NCI-H1092 (cell line): ENCODE results near the gene SYT8.
"Not testable (repeated sequence)": the region's sequence is repeated elsewhere in the genome, so short reads cannot be mapped to it uniquely, and the experiment has no call there.

ENCODE experiments used
- DNase-seq: peaks from one replicate; lab custom pipeline; 2025; lab: John Stamatoyannopoulos, UW

The SYT8 gene

GRCh38 chr11:1873813-1874150 is 39.0 kb downstream of the SYT8 start:
- DNase-seq: not testable (repeated sequence)

DNA sequence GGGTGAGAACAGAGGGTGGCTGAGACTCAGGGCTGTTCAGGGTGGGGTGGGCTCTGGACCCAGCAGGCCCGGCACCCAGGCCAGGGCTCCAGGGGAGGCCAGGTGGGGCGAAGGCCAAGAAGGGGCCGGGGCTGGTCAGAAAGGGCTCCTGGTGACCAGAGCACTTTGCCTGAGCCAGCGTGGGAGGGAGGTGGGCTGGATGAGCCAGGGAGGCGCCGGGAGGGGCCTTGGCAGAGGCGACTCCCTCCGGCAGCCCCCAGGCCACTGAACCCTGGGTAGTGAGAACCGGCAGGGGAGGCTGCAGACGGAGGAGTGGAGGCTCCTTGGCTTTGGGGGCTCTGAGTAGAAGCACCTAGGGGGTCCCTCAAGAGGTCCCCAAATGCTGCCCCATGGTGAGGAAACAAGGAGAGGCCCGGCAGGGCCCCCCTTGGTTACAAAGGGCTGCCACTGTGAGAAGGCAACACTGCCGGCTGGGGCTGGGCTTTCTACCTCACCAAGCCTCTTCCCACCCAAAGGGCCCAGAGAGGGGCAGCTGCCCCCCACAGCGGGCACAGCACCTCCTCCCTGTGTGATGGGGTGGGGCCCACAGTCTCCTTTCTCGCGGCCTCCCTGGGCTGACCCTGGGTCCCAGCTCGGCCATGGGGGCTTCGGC is 39.8 kb downstream of the SYT8 start:
- DNase-seq: not testable (repeated sequence)

GRCh38 chr11:1875093-1875850 is 40.5 kb downstream of the SYT8 start:
- peak; percentile 17 for DNase-seq

DNA sequence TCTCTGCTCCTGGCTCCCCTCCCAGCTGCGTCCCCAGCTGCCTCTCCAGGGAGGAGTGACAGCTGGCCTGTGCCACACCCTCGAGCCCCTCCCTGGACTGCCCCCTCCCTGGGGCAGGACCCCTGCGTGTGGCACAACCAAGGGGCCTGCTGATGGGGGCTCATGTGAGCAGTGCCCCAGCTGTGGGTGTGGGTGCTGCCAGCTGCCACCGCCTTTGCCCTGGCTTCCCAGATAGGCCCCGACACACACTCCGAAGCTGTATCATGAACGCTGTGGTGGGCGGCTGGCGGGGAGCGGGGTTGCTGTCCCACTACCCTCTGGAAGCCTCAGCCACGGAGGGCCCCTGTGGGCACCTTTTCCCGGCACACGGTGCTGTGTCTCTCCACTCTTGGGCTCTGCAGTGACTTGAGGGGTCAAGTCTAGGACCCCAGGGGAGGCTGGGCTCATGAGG is 41.1 kb downstream of the SYT8 start:
- DNase-seq: not testable (repeated sequence)

GRCh38 chr11:1876361-1877063 is 41.7 kb downstream of the SYT8 start:
- DNase-seq: no peak

DNA sequence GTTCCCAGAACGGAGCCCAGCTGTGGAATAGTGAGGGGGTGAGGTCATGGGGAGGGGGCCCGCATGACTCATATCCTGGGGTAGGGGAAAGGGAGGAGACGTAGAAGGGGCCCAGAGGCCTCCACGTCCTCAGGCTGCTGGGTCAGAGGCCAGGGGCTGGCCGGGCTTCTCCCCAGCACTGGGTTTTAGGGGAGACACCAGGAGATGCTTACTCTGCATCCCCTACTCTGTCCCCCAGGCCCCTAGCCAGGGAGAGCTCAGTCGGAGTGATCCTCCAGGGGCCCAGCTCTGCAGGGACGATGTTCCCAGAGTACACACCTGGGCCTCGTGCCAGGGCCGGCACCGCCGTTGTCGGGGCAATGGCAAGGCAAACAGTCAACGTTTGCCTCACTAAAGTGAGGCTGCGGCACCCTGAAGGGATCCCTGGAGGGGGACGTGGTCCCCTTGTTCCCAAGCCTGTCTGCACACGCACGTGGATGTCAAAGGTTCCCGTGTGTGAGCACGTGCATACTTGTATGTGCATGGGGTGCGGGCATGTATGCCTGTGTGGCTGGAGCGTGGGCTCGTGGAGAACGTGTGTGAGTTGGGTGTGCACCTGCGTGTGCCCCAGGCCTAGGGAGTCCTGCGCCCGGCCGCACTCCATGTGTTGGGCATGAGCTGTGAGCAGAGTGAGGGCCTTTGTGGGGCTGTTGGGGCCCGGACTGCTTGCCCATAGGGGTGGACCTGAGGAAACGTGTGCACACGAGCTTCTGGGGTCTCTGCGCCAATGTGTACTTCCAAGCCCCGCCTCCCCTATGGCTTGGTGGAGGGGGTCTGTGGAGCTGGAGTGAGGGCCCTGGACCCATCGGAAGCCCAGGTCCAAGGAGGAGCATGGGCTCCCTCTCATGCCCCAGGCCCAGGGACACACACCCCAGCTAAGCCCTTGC is 42.7 kb downstream of the SYT8 start:
- peak; percentile 56 for DNase-seq

- DNase-seq: no peak
Observed at GRCh38 chr11:1878137-1879031, 43.6 kb downstream of the SYT8 start.

GRCh38 chr11:1879342-1879940 is 44.7 kb downstream of the SYT8 start:
- DNase-seq: no peak

GRCh38 chr11:1879941-1880720 is 45.3 kb downstream of the SYT8 start:
- no peak for DNase-seq

DNA sequence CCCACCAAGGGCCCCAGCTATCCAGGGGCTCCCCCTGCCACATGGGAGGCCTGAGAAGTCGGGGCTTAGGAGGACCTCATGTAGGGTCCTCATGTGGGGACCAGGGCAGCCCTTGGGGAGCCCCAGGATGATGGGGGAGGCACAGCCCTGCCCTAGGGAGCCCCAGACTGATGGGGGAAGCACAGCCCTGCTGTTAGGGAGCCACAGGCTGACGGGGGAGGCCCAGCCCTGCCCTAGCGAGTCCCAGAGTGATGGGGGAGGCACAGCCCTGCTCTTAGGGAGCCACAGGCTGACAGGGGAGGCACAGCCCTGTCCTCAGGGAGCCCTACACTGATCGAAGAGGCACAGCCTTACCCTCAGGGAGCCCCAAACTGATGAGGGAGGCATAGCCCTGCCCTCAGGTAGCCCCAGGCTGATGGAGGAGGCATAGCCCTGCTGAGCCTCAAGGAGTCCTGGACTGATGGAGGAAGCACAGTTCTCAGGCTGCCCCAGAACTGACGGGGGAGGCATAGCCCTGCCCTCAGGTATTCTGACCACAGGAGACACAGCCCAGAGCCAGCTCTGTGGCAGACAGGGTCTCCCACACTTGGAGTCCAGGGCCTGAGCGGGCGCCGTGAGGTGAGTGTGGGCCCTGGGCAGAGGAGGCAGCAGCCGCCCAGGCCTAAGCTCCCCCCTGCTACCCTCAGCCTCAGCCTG is 46.1 kb downstream of the SYT8 start:
- DNase-seq: no peak

- no peak for DNase-seq
Observed at GRCh38 chr11:1881442-1882264, 46.9 kb downstream of the SYT8 start.

DNA sequence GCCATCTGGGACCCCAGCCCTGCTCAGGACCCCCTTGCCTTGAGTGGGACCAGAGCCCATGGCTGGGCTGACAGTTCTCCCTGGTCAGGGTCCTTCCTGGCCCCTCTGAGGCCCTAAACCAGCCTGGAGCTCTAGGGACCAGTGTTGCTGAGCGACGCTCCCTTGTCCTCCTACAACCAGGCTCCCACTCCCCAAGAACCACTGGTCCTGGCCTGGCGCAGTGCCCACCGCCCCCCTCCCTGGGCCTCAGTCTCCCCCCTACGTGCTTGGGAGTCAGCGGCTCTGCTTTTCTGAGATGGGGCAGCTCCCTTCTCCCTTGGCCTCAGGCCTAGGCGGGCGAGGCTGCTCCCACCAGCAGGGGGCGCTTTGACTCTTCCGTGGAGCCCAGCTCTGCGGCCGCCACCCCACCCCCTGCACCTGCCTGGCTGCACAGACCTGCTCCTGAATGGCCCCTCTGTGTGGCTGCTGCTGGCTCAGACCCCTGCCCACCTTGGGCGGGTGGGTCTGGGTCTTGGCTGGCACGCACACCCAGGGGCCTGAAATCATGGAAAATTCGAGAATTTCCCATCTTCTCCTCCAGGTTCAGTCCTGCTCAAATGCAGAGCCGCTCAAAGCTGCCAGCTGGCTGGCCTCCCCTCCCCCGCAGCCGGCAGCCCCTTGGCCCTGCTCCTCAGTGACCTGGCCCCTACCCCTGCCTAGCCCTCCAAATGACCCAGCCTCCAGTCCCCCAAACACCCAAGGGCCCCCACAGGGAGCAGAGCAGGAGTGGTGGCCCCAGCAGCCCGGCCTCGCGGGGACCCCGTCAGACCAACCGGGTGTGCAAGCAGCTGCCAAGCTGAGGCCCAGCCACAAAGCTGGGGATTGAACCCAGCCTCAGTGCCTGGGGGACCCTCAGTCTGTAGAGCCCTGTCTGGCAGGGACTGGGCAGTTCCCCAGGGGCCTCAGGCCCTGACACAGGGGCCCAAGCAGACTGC is 47.8 kb downstream of the SYT8 start:
- peak; percentile 58 for DNase-seq

- no peak for DNase-seq
Observed at GRCh38 chr11:1883346-1884302, 48.8 kb downstream of the SYT8 start.

DNA sequence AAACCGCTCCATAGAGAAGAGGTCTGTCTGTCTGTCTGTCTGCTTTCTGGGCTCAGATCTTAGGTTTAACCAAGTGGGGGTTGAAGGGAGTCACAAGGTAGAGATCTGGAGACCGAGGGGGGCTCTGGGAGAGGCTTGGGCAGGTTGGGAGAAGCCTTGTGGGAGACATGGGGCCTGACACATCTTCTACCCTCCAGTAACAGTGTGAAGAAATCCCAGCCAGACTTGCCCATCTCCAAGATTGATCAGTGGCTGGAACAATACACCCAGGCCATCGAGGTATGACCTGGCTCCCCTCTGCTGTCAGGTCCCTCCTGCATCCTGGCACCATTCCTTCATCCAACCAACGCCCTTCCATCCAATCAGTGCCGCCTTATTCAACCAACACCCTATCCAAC is 49.5 kb downstream of the SYT8 start:
- no peak for DNase-seq

DNA sequence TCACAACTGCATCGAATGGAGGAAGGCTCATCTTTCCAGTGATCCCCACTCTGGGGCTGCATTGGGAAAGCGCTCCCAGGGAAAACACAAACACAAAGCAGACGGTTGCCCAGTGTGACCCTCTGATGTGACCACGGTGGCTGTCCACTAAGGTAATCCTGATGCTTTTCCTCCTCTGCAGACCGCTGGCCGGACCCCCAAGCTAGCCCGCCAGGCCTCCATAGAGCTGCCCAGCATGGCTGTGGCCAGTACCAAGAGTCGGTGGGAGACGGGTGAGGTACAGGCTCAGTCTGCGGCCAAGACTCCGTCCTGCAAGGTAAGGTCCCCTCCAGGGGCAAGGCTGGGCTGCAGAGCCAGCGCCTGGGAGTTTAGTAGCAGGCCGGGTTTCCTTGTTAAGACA is 51.8 kb downstream of the SYT8 start:
- not testable (repeated sequence) for DNase-seq
